GM21576 (cell line): Measurements from ENCODE around the gene UBE2E2.

Experiments used
- ATAC-seq: cut with Tn5 transposase; IDR thresholded peaks from one replicate; pipeline ENCODE4 v1.9.1; 2021; ENCODE audit warnings: mild to moderate bottlenecking, moderate library complexity; ENCODE audit not compliant: unreplicated experiment

Gene UBE2E2

GRCh38 chr3:23272820-23273219, 69.7 kb downstream of the UBE2E2 start:
- ATAC-seq = no peak

DNA sequence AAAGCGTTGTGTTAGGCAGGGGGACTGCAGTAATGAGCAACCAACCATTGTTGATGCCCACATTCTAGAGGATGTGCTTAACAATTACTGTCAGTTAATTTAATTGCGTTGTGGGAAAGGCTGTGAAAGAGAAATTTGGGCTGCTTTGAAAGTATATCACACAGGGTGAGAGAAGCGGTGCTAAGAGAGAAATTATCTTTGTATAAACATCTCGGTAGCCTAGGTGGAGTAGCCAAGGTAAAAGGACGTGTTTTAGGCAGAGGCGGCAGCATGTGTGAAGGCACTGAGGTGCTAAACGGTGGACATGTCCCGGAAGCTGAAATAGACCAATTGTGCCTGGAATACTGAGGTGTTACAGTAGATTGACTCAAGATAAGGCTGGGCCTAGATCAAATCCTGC, 71.9 kb downstream of the UBE2E2 start:
- no peak for ATAC-seq

DNA sequence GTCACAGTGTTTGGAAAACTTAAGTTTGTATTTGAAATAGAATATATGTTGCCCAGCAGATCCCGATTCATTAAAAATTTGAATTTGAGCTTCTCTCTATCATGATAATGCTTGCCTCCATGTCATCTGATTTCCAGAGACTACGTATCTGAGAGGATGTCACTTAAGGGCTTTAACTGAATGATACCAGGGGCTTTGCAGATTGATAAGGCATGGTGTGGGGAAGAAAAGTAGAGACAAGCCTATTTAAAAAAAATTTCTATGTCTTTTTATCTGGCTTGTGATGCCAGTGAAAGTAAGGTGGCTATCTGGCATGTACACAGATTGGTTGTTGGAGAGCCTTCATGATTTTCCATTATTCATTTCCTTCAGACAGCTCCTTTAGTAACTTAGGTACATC, 72.7 kb downstream of the UBE2E2 start:
- no peak for ATAC-seq

DNA sequence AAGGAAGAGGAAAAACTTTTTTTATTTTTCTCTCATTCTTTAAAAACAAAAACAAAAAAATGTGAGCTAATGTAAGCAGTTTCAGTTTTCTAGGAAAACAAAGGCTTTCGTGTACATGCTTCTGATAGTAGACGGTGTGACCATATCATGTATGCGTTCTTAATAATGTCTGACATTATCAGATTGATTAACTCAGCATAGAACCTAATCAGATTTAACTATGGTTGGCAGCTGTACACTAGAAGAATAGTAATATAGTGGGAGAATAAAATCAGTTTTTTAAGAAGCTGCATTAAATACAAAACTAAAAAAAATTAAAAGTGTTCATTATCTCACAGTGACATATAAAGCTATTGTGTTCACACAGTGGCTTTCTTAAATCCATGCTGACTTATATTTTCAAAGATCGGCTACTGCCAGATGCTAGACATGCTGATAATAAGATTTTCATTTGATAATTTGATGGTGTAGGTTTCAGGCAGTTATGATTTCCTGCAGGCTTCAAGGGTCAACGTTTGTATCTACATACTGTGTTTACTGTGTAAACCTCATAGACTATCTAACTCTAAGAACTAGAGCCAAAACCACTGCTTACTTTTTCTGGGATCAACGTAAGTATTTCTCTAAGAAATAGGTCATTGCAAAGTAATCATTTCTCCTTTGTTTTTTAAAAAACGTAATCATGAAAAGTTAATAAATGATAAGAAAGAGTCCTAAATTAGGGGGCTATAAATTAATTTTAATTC, 74.0 kb downstream of the UBE2E2 start:
- ATAC-seq = no peak

DNA sequence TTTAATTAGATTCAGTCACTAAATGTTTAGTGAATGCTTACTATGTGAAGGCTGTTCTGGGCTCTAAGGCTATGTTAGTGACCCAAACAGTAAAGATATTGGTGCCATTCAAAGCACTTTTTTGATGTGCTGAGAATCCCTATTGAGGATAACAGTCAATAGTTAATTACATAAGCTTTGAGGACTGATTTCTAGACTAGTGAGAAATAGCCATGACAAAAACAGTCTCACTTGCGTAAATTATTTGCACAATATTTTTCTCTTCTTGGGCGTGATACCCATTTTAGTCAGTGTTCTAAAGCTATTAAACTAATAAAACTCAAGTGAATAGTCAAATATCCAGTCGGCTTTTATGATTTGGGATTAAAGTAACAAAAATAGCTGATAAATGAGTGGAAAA, 74.6 kb downstream of the UBE2E2 start:
- ATAC-seq = no peak

GRCh38 chr3:23283625-23284024, 80.5 kb downstream of the UBE2E2 start:
- ATAC-seq = no peak

- no peak for ATAC-seq
These were observed 85.2 kb downstream of the UBE2E2 start for GRCh38 chr3:23288286-23288685.

DNA sequence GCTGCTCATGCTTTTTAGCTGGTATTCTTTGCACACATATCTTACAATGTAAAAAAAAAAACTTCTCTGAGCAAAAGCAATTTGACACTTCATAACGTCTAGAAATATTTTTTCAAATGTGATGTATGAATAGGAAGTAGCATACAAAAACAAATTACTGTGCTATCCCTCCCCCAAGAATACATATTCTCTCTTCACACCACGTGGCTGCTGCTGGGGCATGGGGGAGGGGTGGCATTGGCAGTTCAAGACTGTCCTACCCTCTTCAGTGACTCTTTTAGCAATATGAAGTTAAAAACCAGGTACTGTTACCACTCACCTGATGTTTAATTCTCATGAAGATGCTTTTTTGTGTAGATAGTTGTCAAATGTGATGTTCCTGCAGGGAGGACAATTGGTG, 85.6 kb downstream of the UBE2E2 start:
- ATAC-seq = no peak

DNA sequence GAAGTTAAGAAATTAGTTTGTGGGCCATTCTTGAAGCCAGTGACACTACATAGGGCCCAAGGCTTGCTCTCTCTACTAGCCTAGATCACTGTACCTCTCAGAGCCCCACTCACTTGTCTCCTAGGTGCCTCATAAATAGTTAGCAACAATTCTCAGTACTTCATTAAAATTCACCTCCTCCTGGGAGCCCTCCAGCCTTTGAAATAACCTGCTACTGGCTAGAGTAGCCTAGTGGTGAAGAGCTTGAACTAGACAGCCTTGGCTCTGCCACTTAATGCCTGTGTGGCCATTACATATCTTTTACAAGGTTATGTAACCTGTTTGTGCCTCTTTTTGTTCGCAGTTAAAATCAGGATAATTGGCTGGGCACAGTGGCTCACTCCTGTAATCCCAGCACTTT, 89.3 kb downstream of the UBE2E2 start:
- ATAC-seq = no peak

GRCh38 chr3:23294770-23295387, 91.8 kb downstream of the UBE2E2 start:
- ATAC-seq = peak; percentile 52

- ATAC-seq = no peak
These were observed 98.7 kb downstream of the UBE2E2 start for GRCh38 chr3:23301819-23302218.

- ATAC-seq = no peak
These were observed 99.1 kb downstream of the UBE2E2 start for GRCh38 chr3:23302271-23302670.

DNA sequence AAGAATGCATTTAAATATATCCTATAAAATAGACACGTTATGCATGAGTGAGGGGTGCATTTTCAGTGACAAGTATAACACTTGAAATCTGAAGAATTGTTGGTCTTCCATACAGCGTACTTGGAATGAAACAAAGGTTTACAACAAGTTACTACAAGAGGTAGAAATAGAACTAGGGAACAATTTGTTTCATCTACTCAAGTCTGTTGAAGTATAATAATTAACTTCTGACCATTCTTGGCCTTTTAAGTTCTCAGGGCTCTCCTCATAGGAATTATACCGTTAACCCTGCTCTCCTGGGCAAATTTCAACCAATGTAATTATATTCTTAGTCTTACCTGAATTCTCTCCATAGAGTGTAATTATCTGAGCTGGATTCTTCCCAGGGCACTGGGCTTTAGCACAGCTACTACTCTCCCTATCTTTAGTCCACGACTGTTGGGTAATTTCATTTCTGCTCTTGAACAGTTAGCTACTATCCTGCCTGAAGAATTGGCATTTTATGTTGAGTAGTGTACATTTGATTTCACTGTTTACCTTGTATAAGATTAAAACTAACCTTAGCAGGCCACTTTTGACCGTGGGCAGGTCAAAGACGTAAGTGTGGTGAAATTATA, 100.6 kb downstream of the UBE2E2 start:
- no peak for ATAC-seq

GRCh38 chr3:23304424-23304823, 101.3 kb downstream of the UBE2E2 start:
- no peak for ATAC-seq

DNA sequence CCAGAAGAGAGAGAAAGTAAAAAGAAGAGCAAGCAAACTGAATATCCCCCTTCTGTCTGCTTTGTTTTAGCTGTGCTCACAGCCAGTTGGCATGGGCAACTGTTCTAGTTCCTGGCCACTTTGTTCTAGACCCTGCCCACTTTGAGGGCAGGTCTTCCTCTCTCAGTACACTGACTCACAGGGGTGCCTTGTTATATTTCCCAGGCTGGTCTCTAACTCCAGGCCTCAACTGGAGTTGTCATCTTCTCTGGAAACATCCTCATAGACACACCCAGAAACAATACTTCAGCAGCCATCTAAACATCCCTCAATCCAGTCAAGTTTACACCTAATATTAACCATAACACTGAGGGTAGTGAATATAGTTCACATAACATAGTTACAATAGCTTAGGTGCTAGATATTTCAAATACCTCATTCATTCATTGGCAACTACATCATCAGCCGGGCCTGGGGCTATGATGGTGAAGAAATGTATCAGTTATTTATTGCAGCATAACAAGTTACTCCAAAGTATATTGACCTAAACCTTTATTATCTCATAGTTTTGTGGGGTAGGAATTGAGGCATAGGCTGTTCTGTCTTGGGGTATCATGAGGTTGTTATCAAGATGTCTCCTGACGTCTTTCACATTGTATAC, 106.0 kb downstream of the UBE2E2 start:
- no peak for ATAC-seq

DNA sequence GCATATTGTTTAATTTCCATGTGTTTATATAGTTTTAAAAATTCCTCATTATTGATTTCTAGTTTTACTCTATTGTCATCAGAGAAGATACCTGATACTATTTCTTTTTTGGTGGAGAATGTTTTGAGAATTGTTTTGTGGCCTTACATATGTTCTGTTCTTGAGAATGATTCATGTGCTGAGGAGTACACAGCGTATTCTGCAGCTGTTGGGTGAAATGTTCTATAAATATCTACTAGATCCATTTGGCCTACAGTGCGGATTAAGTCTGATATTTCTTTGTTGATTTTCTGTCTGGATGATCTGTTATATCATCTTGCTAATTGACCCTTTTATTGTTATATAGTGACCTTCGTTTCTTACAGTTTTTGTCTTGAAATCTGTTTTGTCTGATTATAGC, 109.7 kb downstream of the UBE2E2 start:
- no peak for ATAC-seq

- ATAC-seq = no peak
These were observed 112.0 kb downstream of the UBE2E2 start for GRCh38 chr3:23314981-23315762.

GRCh38 chr3:23316924-23317323, 113.8 kb downstream of the UBE2E2 start:
- ATAC-seq = no peak

DNA sequence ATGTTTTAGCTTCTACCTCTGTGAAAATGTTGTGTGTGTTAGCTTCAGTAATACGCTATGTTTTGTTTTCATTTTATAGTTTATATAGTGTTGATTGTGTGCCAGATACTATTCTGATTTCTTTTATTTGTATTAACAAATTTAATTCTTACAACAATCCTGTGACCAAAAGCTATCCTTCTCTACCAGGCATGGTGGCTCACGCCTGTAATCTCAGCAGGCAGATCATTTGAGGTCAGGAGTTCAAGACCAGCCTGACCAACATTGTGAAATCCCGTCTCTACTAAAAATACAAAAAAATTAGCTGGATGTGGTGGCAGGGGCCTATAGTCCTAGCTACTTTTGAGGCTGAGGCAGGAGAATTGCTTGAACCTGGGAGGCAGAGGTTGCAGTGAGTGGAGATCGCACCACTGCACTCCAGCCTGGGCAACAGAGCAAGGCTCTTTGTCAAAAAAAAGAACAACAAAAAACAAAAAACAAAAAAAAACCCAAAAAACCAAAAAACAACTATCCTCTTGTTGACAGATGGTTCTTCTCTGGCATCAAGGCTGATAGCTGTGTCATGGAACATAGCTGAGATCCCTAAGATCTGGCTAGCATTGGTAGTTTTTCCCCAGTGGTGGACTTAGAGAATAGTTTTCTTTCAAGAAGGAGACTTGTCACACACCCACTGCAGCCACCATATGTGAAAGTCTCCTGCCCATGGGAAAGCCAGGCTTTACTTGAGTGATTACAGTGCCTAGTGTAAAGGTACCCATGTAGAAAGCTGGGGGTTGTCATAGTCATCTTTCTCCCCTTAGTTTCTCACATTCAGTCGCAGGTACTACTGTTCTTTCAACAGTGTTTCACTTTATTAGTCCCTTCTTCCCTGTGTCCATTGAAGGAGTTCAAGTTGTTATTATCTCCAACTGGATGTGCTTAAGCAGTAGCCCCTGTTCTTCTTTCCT, 116.5 kb downstream of the UBE2E2 start:
- no peak for ATAC-seq
